ENCODE data around the gene INTS14.
"Not testable (repeated sequence)": the region's sequence is repeated elsewhere in the genome, so short reads cannot be mapped to it uniquely, and the experiment has no call there.

Gene INTS14

DNA sequence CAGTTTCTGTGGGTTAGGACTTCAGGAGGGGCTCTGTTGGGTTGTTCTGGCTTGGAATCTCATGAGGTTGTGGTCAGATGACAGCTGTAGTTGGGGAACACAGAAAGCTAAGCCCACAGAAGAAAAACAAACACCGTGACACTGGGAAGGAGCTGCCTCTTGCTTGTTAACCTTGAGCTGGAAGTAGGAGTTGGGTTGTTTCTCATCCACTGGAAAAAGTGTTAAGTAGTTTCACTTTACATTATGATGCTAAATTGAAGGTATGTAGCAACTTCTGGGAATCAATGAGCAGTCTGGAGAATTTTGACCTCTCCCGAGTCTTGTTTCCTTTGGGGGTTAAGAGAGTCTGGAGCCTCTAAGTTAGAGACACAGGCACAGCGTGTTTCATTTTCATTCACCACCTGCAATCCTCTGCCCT lies 60.2 kb downstream of the INTS14 start:
- H3K9me3 ChIP-seq (ENCODE audit: insufficient read depth, low read length) = no peaks in the 10 kb centered on the region
- peaks cover 38% of the 10 kb centered on the region for H3K36me3 ChIP-seq (ENCODE audit: insufficient read depth, insufficient read length, low read length)
- no peak for DNase-seq (ENCODE audit: low read depth, low spot score)
- no peak overlapping the region for H3K9ac ChIP-seq (ENCODE audit: insufficient read length, low read depth)
- no peaks in the 10 kb centered on the region for H3K4me1 ChIP-seq (ENCODE audit: insufficient read depth, insufficient read length)
- no peak overlapping the region for H3K4me3 ChIP-seq (ENCODE audit: insufficient read length, low read depth)
- no peaks in the 10 kb centered on the region for H3K27me3 ChIP-seq (ENCODE audit: insufficient read depth, insufficient read length)
- no peak for TF ChIP-seq ZNF274 (IDR thresholded peaks at IDR 0.05; ENCODE audit: low read depth, low read length)
- no peak for TF ChIP-seq SUZ12 (IDR thresholded peaks at IDR 0.05; ENCODE audit: extremely low read depth, insufficient read depth, insufficient read length)
- TF ChIP-seq YY1 (IDR thresholded peaks at IDR 0.05; ENCODE audit: insufficient read depth, insufficient read length) = no peak

DNA sequence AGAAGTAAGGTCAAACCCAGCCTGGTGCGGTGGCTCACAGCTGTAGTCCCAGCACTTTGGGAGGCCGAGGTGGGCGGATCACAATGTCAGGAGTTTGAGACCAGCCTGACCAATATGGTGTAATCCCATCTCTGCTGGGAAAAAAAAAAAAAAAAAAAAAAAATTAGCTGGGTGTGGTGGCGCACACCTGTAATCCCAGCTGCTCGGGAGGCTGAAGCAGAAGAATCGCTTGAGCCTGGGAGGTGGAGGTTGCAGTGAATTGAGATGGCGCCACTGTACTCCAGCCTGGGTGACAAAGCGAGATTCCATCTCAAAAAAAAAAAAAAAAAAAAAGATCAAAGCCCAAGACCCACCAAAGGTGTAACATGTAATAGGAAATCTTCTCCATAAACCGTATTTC lies 61.6 kb downstream of the INTS14 start:
- not testable (repeated sequence) for H3K4me1 ChIP-seq (ENCODE audit: insufficient read depth, insufficient read length); H3K27me3 ChIP-seq (ENCODE audit: insufficient read depth, insufficient read length); H3K9ac ChIP-seq (ENCODE audit: insufficient read length, low read depth); H3K9me3 ChIP-seq (ENCODE audit: insufficient read depth, low read length); H3K4me3 ChIP-seq (ENCODE audit: insufficient read length, low read depth); DNase-seq (ENCODE audit: low read depth, low spot score)
- peaks cover 24% of the 10 kb centered on the region for H3K36me3 ChIP-seq (ENCODE audit: insufficient read depth, insufficient read length, low read length)

DNA sequence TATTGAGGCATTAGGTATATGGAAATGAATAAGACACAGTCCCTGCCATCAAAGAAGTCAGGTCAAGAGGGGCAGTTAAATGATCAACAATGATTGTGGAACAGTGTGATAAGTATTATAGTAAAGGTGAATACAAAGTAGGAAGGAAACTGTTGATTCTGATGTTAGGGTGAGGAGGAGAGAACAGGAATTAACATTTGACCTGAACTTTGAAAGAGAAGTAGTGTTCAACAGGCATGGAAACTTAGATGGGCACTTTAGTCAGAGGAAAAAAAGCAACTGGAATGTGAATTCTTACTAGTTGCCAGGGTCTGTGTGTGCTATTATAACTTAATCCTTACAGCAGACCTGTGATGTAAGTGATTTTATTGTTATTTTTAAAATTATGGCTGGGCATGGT lies 63.1 kb downstream of the INTS14 start:
- no peak for DNase-seq (ENCODE audit: low read depth, low spot score)
- no peaks in the 10 kb centered on the region for H3K27me3 ChIP-seq (ENCODE audit: insufficient read depth, insufficient read length)
- TF ChIP-seq SUZ12 (IDR thresholded peaks at IDR 0.05; ENCODE audit: extremely low read depth, insufficient read depth, insufficient read length) (no peak), YY1 (IDR thresholded peaks at IDR 0.05; ENCODE audit: insufficient read depth, insufficient read length) (no peak), ZNF274 (IDR thresholded peaks at IDR 0.05; ENCODE audit: low read depth, low read length) (no peak)
- no peak overlapping the region for H3K4me3 ChIP-seq (ENCODE audit: insufficient read length, low read depth)
- no peaks in the 10 kb centered on the region for H3K4me1 ChIP-seq (ENCODE audit: insufficient read depth, insufficient read length)
- H3K9me3 ChIP-seq (ENCODE audit: insufficient read depth, low read length) = no peaks in the 10 kb centered on the region
- peaks cover 11% of the 10 kb centered on the region for H3K36me3 ChIP-seq (ENCODE audit: insufficient read depth, insufficient read length, low read length)
- no peak overlapping the region for H3K9ac ChIP-seq (ENCODE audit: insufficient read length, low read depth)

DNA sequence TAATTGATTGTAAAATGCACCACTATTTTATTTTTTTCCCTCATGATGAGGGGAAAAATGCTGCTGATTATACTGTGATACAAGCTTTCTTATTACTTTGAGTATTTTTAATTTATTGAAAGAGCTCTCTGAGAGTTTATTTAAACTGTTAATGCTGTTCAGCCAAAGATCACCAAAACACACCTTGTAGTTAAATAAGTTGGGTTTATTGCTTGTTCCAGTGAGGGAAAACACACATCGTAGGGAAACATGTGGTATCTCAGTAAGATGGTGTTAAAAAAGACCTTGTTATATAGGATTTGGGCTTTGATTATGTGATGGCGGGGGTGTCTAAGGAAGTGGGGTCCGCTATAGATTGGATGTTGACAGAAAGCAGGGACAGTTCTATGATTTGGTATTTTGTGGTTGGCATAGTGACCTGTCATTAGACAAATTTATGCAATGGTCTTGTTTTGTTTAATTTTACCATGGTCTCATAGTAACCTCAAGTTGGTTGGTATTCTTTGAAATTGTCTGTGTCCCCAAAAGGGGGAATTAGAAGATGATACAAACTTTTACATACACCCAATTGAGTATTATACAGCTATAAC lies 69.6 kb downstream of the INTS14 start:
- Histone ChIP-seq H3K9ac (ENCODE audit: insufficient read length, low read depth) (no peak overlapping the region), H3K9me3 (ENCODE audit: insufficient read depth, low read length) (no peaks in the 10 kb centered on the region), H3K27me3 (ENCODE audit: insufficient read depth, insufficient read length) (no peaks in the 10 kb centered on the region), H3K36me3 (ENCODE audit: insufficient read depth, insufficient read length, low read length) (peaks cover 14% of the 10 kb centered on the region), H3K4me3 (ENCODE audit: insufficient read length, low read depth) (no peak overlapping the region), H3K4me1 (ENCODE audit: insufficient read depth, insufficient read length) (no peaks in the 10 kb centered on the region)
- no peak for TF ChIP-seq SUZ12 (IDR thresholded peaks at IDR 0.05; ENCODE audit: extremely low read depth, insufficient read depth, insufficient read length)
- no peak for TF ChIP-seq ZNF274 (IDR thresholded peaks at IDR 0.05; ENCODE audit: low read depth, low read length)
- no peak for TF ChIP-seq YY1 (IDR thresholded peaks at IDR 0.05; ENCODE audit: insufficient read depth, insufficient read length)
- no peak for DNase-seq (ENCODE audit: low read depth, low spot score)

DNA sequence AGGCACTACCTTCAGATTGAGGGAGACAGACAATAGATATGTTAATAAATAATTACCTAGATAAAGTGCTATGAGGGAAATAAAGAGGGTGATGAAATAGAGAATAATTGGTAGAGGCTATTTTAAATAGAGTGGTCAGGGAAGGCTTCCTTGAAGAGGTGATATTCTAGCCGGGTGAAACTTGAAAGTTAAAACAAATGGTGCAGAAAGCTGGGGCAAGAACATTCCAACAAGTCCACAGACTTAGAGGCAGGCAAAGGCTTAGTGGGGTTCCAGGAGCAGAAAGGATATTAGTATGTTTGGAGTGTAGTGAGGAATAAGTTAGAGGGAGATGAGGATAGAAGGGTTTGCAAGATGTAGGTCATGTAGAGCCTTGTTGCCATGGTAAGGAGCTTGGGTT lies 70.6 kb downstream of the INTS14 start:
- no peak for TF ChIP-seq SUZ12 (IDR thresholded peaks at IDR 0.05; ENCODE audit: extremely low read depth, insufficient read depth, insufficient read length)
- no peak for TF ChIP-seq ZNF274 (IDR thresholded peaks at IDR 0.05; ENCODE audit: low read depth, low read length)

DNA sequence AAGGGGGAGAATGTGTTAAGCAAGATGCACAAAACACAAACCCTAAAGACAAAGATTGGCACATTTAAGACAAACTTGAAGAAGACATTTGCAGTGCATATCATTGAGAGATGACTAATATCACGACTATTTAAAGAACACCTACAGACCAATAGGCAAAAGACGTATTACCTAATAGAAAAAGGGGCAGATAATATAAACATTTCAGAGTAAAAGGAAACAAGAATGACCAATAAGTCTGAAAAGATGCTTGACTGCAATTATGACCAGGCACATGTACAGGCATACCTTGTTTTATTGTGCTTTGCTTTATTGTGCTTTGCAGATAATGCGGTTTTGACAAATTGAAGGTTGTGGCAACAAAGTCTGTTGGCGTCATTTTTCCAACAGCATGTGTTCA lies 75.7 kb downstream of the INTS14 start:
- no peaks in the 10 kb centered on the region for H3K9me3 ChIP-seq (ENCODE audit: insufficient read depth, low read length)
- TF ChIP-seq SUZ12 (IDR thresholded peaks at IDR 0.05; ENCODE audit: extremely low read depth, insufficient read depth, insufficient read length) (no peak), ZNF274 (IDR thresholded peaks at IDR 0.05; ENCODE audit: low read depth, low read length) (no peak), YY1 (IDR thresholded peaks at IDR 0.05; ENCODE audit: insufficient read depth, insufficient read length) (no peak)
- H3K9ac ChIP-seq (ENCODE audit: insufficient read length, low read depth) = no peak overlapping the region
- no peak overlapping the region for H3K4me3 ChIP-seq (ENCODE audit: insufficient read length, low read depth)
- H3K27me3 ChIP-seq (ENCODE audit: insufficient read depth, insufficient read length) = no peaks in the 10 kb centered on the region
- peaks cover 37% of the 10 kb centered on the region for H3K36me3 ChIP-seq (ENCODE audit: insufficient read depth, insufficient read length, low read length)
- peaks cover 2% of the 10 kb centered on the region for H3K4me1 ChIP-seq (ENCODE audit: insufficient read depth, insufficient read length)
- DNase-seq (ENCODE audit: low read depth, low spot score) = no peak

More for the DNA sequence above, 70.6 kb downstream of the INTS14 start:
- H3K4me3 ChIP-seq (ENCODE audit: insufficient read length, low read depth) = no peak overlapping the region
- peaks cover 23% of the 10 kb centered on the region for H3K36me3 ChIP-seq (ENCODE audit: insufficient read depth, insufficient read length, low read length)
- no peaks in the 10 kb centered on the region for H3K4me1 ChIP-seq (ENCODE audit: insufficient read depth, insufficient read length)
- H3K9ac ChIP-seq (ENCODE audit: insufficient read length, low read depth) = no peak overlapping the region
- no peaks in the 10 kb centered on the region for H3K27me3 ChIP-seq (ENCODE audit: insufficient read depth, insufficient read length)
- no peaks in the 10 kb centered on the region for H3K9me3 ChIP-seq (ENCODE audit: insufficient read depth, low read length)
- no peak for DNase-seq (ENCODE audit: low read depth, low spot score)

DNA sequence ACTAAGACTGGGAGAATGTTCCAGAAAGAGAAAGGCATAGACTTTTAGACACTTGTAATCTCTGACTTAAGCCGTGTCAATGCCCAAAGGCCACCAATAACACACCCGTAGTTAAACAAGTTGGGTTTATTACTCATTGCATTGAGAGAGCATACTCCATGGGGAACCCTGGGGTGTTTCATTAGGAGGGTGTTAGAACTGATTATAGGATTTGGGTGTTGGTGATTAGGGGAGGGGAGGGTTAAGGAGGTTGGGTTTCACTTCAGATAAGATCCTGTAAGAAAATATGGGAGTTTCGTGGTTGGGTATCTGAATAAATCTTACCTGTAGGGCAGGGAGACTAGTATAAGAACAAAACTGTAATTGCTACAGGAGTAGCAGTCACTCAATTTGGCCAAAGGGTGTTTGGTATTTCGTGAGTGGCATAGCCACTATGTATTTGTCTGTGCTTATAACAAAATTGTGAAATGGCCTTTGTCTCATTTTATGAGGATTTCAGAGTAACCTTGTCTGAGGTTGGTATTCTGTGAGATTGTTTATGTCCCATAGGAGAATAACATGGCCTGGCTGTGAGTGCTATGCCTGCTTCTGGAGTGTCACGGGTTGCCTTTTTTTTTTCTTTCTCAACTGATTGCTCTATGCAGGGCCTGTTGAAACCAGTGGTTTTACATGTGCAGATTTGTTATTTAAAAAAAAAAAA lies 77.7 kb downstream of the INTS14 start:
- H3K4me1 ChIP-seq (ENCODE audit: insufficient read depth, insufficient read length) = peaks cover 2% of the 10 kb centered on the region

More for the DNA sequence above, 77.7 kb downstream of the INTS14 start:
- H3K27me3 ChIP-seq (ENCODE audit: insufficient read depth, insufficient read length) = no peaks in the 10 kb centered on the region
- TF ChIP-seq SUZ12 (IDR thresholded peaks at IDR 0.05; ENCODE audit: extremely low read depth, insufficient read depth, insufficient read length) (no peak), ZNF274 (IDR thresholded peaks at IDR 0.05; ENCODE audit: low read depth, low read length) (no peak), YY1 (IDR thresholded peaks at IDR 0.05; ENCODE audit: insufficient read depth, insufficient read length) (no peak)
- peaks cover 31% of the 10 kb centered on the region for H3K36me3 ChIP-seq (ENCODE audit: insufficient read depth, insufficient read length, low read length)
- H3K9ac ChIP-seq (ENCODE audit: insufficient read length, low read depth) = no peak overlapping the region
- no peak for DNase-seq (ENCODE audit: low read depth, low spot score)
- no peaks in the 10 kb centered on the region for H3K9me3 ChIP-seq (ENCODE audit: insufficient read depth, low read length)
- H3K4me3 ChIP-seq (ENCODE audit: insufficient read length, low read depth) = no peak overlapping the region
